ENCODE measurements around the gene STK33.

GRCh38 chr11:8603696-8604077 lies 9.7 kb upstream of the STK33 start:
- TF ChIP-seq CTCF (IDR thresholded peaks at IDR 0.05; ENCODE audit: extremely low read depth in 1 of 2, insufficient read depth in 1 of 2, low read depth in 1 of 2, low read length in 2 of 2) (no peak), POLR2A (IDR thresholded peaks at IDR 0.05; ENCODE audit: low read depth, low read length) (no peak), EZH2 (IDR thresholded peaks at IDR 0.05; ENCODE audit: borderline replicate concordance, low read depth, low read length, severe bottlenecking) (no peak), POLR2AphosphoS5 (IDR thresholded peaks at IDR 0.05; ENCODE audit: insufficient read depth, low read depth, low read length) (no peak), FOS (IDR thresholded peaks at IDR 0.05; ENCODE audit: borderline replicate concordance, insufficient read depth, low read length) (no peak), GATA2 (IDR thresholded peaks at IDR 0.05; ENCODE audit: insufficient read depth, insufficient read length, low read depth, low read length) (no peak)
- TF ChIP-seq, protein P1, sequence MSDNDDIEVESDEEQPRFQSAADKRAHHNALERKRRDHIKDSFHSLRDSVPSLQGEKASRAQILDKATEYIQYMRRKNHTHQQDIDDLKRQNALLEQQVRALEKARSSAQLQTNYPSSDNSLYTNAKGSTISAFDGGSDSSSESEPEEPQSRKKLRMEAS (IDR thresholded peaks at IDR 0.05; ENCODE audit: insufficient read depth, insufficient read length): no peak
